ENCODE results near the gene SIAH3. TPM values are rescaled to one million over a fixed set of nuclear protein-coding genes. Genes with fewer than 3 reads are reported as not detected.

Gene SIAH3
- total and polyA plus RNA-seq, 4 donors: under 0.01 TPM; not detected in 3

DNA sequence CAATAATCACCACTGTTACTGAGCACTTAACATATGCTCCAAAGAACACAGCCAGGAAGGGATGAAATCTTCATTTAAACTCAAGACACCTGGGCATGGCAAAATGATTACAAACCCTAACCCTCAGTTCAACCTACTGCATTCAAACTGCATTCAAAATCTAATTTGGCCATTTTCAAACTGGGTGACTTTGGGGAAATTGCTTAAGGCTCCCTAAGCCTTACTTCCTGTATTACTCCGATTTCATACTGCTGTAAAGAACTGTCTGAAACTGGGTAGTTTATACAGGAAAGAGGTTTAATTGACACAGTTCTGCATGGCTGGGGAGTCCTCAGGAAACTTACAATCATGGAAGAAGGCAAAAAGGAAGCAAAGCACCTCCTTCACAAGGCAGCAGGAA lies 99.0 kb downstream of the SIAH3 start:
- Histone ChIP-seq H3K4me1 (ENCODE audit: control insufficient read depth in 4 of 4, insufficient read depth in 4 of 4, low read length in 3 of 4) (no peaks in the 10 kb centered on the region), H3K9me3 (ENCODE audit: control insufficient read depth in 4 of 4, low read length in 3 of 4) (peaks cover 0 to 2% (median under 1%) of the 10 kb centered on the region in 4 donors), H3K27me3 (ENCODE audit: control insufficient read depth in 4 of 4, insufficient read depth in 4 of 4, low read length in 3 of 4) (no peaks in the 10 kb centered on the region), H3K27ac (ENCODE audit: low read depth in 1 of 2, low read length in 2 of 2) (no peak overlapping the region), H3K4me3 (ENCODE audit: low read depth in 1 of 3, low read length in 3 of 3) (no peak overlapping the region), H3K36me3 (ENCODE audit: control insufficient read depth in 4 of 4, insufficient read depth in 3 of 4, low read depth in 1 of 4, low read length in 3 of 4) (no peaks in the 10 kb centered on the region), H3K9ac (ENCODE audit: low read depth in 1 of 2, low read length in 2 of 2) (no peak overlapping the region)
- no peak for DNase-seq (ENCODE audit: low spot score)
- WGBS: 73% methylated on average over 1 of the region's 1 CpG
- TF ChIP-seq RXRA (IDR thresholded peaks at IDR 0.05) (no peak), HNF4G (IDR thresholded peaks at IDR 0.05) (no peak), FOXA2 (IDR thresholded peaks at IDR 0.05) (no peak), YY1 (IDR thresholded peaks at IDR 0.05) (no peak), FOXA1 (IDR thresholded peaks at IDR 0.05) (no peak), TAF1 (conservative IDR thresholded peaks at IDR 0.05) (no peak), JUND (IDR thresholded peaks at IDR 0.05) (no peak), SP1 (IDR thresholded peaks at IDR 0.05) (no peak), GABPA (IDR thresholded peaks at IDR 0.05 in 1 of 2, conservative IDR thresholded peaks at IDR 0.05 in 1 of 2) (no peak), NR2F2 (IDR thresholded peaks at IDR 0.05) (no peak), RAD21 (IDR thresholded peaks at IDR 0.05) (no peak), EGR1 (IDR thresholded peaks at IDR 0.05; ENCODE audit: low read depth in 2 of 2) (no peak)
- TF ChIP-seq, protein P1, sequence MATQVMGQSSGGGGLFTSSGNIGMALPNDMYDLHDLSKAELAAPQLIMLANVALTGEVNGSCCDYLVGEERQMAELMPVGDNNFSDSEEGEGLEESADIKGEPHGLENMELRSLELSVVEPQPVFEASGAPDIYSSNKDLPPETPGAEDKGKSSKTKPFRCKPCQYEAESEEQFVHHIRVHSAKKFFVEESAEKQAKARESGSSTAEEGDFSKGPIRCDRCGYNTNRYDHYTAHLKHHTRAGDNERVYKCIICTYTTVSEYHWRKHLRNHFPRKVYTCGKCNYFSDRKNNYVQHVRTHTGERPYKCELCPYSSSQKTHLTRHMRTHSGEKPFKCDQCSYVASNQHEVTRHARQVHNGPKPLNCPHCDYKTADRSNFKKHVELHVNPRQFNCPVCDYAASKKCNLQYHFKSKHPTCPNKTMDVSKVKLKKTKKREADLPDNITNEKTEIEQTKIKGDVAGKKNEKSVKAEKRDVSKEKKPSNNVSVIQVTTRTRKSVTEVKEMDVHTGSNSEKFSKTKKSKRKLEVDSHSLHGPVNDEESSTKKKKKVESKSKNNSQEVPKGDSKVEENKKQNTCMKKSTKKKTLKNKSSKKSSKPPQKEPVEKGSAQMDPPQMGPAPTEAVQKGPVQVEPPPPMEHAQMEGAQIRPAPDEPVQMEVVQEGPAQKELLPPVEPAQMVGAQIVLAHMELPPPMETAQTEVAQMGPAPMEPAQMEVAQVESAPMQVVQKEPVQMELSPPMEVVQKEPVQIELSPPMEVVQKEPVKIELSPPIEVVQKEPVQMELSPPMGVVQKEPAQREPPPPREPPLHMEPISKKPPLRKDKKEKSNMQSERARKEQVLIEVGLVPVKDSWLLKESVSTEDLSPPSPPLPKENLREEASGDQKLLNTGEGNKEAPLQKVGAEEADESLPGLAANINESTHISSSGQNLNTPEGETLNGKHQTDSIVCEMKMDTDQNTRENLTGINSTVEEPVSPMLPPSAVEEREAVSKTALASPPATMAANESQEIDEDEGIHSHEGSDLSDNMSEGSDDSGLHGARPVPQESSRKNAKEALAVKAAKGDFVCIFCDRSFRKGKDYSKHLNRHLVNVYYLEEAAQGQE (IDR thresholded peaks at IDR 0.05): no peak
- TF ChIP-seq, protein P2, sequence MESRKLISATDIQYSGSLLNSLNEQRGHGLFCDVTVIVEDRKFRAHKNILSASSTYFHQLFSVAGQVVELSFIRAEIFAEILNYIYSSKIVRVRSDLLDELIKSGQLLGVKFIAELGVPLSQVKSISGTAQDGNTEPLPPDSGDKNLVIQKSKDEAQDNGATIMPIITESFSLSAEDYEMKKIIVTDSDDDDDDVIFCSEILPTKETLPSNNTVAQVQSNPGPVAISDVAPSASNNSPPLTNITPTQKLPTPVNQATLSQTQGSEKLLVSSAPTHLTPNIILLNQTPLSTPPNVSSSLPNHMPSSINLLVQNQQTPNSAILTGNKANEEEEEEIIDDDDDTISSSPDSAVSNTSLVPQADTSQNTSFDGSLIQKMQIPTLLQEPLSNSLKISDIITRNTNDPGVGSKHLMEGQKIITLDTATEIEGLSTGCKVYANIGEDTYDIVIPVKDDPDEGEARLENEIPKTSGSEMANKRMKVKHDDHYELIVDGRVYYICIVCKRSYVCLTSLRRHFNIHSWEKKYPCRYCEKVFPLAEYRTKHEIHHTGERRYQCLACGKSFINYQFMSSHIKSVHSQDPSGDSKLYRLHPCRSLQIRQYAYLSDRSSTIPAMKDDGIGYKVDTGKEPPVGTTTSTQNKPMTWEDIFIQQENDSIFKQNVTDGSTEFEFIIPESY (IDR thresholded peaks at IDR 0.05): no peak
- TF ChIP-seq, protein P3, sequence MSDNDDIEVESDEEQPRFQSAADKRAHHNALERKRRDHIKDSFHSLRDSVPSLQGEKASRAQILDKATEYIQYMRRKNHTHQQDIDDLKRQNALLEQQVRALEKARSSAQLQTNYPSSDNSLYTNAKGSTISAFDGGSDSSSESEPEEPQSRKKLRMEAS (IDR thresholded peaks at IDR 0.05): no peak
- TF ChIP-seq, protein P4, sequence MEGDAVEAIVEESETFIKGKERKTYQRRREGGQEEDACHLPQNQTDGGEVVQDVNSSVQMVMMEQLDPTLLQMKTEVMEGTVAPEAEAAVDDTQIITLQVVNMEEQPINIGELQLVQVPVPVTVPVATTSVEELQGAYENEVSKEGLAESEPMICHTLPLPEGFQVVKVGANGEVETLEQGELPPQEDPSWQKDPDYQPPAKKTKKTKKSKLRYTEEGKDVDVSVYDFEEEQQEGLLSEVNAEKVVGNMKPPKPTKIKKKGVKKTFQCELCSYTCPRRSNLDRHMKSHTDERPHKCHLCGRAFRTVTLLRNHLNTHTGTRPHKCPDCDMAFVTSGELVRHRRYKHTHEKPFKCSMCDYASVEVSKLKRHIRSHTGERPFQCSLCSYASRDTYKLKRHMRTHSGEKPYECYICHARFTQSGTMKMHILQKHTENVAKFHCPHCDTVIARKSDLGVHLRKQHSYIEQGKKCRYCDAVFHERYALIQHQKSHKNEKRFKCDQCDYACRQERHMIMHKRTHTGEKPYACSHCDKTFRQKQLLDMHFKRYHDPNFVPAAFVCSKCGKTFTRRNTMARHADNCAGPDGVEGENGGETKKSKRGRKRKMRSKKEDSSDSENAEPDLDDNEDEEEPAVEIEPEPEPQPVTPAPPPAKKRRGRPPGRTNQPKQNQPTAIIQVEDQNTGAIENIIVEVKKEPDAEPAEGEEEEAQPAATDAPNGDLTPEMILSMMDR (IDR thresholded peaks at IDR 0.05; ENCODE audit: low read depth, low read length, missing input control): no peak

DNA sequence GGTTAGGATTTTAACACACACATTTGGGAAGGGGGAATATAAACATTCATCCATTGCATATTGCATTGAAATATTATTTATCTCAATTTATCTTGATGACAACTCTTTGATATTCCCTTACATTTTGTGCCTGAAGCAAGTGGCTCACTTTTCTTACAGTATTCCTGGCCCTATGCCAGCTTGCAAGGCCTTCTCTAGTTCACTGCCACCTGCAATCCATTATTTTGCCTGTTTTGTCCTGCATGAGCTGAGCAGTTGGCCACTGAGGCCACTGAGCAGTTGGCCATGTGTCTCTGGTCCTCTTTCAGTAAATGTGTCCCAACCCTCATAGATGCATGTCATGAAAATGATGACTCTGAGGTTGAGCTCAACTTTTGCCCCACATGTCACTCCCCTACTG lies 99.7 kb downstream of the SIAH3 start:
- no peaks in the 10 kb centered on the region for H3K36me3 ChIP-seq (ENCODE audit: control insufficient read depth in 4 of 4, insufficient read depth in 3 of 4, low read depth in 1 of 4, low read length in 3 of 4)
- DNase-seq (ENCODE audit: low spot score): no peak
- H3K4me1 ChIP-seq (ENCODE audit: control insufficient read depth in 4 of 4, insufficient read depth in 4 of 4, low read length in 3 of 4): no peaks in the 10 kb centered on the region
- H3K9ac ChIP-seq (ENCODE audit: low read depth in 1 of 2, low read length in 2 of 2): no peak overlapping the region
- TF ChIP-seq, protein P2 (IDR thresholded peaks at IDR 0.05): no peak
- no peak for TF ChIP-seq FOXA2 (IDR thresholded peaks at IDR 0.05)
- TF ChIP-seq JUND (IDR thresholded peaks at IDR 0.05): no peak
- TF ChIP-seq, protein P4 (IDR thresholded peaks at IDR 0.05; ENCODE audit: low read depth, low read length, missing input control): no peak
- TF ChIP-seq HNF4G (IDR thresholded peaks at IDR 0.05): no peak
- TF ChIP-seq RXRA (IDR thresholded peaks at IDR 0.05): no peak
- TF ChIP-seq FOXA1 (IDR thresholded peaks at IDR 0.05): no peak
- TF ChIP-seq, protein P3 (IDR thresholded peaks at IDR 0.05): no peak
- TF ChIP-seq, protein P5, sequence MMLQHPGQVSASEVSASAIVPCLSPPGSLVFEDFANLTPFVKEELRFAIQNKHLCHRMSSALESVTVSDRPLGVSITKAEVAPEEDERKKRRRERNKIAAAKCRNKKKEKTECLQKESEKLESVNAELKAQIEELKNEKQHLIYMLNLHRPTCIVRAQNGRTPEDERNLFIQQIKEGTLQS (IDR thresholded peaks at IDR 0.05): no peak
- TF ChIP-seq GABPA (IDR thresholded peaks at IDR 0.05 in 1 of 2, conservative IDR thresholded peaks at IDR 0.05 in 1 of 2): no peak
- TF ChIP-seq SP1 (IDR thresholded peaks at IDR 0.05): no peak
- TF ChIP-seq YY1 (IDR thresholded peaks at IDR 0.05): no peak
- no peak overlapping the region for H3K27ac ChIP-seq (ENCODE audit: low read depth in 1 of 2, low read length in 2 of 2)
- no peaks in the 10 kb centered on the region for H3K9me3 ChIP-seq (ENCODE audit: control insufficient read depth in 4 of 4, low read length in 3 of 4)
- no peaks in the 10 kb centered on the region for H3K27me3 ChIP-seq (ENCODE audit: control insufficient read depth in 4 of 4, insufficient read depth in 4 of 4, low read length in 3 of 4)
- H3K4me3 ChIP-seq (ENCODE audit: low read depth in 1 of 3, low read length in 3 of 3): no peak overlapping the region

Measured in liver (tissue), 9 donors.